ENCODE data around the gene PRKCSH.

DNA sequence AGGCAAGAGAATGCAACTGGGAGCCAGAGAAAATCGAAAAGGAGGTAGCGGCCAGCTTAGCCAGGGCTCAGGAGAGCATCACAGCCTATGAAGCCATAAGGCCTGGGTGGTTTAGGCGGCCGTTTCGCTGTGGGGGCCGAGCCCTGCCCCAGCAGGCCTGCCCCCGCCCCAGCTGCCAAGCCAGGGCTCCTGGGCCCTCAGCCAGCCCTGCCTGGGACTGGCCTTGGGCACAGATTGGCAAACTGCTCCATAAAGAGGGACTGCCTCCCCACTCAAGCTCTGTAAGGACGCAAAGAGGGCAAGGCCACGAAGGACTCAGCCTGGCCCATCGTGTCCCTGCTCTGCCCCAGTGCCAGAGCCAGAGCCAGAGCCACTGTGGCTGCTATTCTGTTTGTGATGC lies 60.0 kb downstream of the PRKCSH start:
- TF ChIP-seq, protein P1, sequence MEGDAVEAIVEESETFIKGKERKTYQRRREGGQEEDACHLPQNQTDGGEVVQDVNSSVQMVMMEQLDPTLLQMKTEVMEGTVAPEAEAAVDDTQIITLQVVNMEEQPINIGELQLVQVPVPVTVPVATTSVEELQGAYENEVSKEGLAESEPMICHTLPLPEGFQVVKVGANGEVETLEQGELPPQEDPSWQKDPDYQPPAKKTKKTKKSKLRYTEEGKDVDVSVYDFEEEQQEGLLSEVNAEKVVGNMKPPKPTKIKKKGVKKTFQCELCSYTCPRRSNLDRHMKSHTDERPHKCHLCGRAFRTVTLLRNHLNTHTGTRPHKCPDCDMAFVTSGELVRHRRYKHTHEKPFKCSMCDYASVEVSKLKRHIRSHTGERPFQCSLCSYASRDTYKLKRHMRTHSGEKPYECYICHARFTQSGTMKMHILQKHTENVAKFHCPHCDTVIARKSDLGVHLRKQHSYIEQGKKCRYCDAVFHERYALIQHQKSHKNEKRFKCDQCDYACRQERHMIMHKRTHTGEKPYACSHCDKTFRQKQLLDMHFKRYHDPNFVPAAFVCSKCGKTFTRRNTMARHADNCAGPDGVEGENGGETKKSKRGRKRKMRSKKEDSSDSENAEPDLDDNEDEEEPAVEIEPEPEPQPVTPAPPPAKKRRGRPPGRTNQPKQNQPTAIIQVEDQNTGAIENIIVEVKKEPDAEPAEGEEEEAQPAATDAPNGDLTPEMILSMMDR (conservative IDR thresholded peaks at IDR 0.05; ENCODE audit: low read length): no peak
- TF ChIP-seq EZH2phosphoT487 (IDR thresholded peaks at IDR 0.05; ENCODE audit: borderline replicate concordance, low read depth, low read length): no peak
